Skin epidermis (tissue), 12 donors: ENCODE results near the gene HSD11B1.

Source experiments
- H3K27ac ChIP-seq, 21 experiments: fragments of 200-600 bp; sonication (generic) in 11 of 21; one replicate each; pipeline ENCODE4 v1.5.0; 2020; ENCODE audit warnings: mild to moderate bottlenecking in 3 of 21, inconsistent platforms in 2 of 21, moderate library complexity in 2 of 21
- H3K4me3 ChIP-seq, 7 experiments: fragments of 200-600 bp; sonication (generic) in 2 of 7; one replicate each; pipeline ENCODE4 v1.5.0; 2020; ENCODE audit warnings: inconsistent platforms in 2 of 7, mild to moderate bottlenecking in 2 of 7, moderate library complexity in 1 of 7

The HSD11B1 gene

DNA sequence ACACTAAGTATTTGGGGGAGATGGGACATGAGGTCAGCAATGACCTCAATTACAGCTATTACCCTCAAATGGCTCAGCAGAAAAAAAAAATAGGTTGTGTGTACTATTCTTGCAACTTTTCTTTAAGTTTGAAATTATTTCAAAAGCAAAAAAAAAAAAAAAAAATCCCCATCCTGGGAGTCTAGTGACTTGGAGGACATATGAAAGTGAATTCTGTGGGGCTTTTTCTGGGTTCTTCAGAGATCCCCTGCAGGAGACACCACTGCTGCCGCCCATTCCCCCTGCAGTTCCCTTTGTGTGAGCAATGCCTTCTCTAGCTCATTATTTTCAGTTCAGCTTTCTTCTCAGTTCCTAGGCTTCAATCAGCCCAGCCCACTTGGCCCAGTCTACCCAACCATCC lies 16.7 kb downstream of the HSD11B1 start:
- H3K27ac ChIP-seq, result peak overlapping the region in 2 of 21 experiments; percentile 34 to 57
- H3K4me3 ChIP-seq, result no peak overlapping the region

DNA sequence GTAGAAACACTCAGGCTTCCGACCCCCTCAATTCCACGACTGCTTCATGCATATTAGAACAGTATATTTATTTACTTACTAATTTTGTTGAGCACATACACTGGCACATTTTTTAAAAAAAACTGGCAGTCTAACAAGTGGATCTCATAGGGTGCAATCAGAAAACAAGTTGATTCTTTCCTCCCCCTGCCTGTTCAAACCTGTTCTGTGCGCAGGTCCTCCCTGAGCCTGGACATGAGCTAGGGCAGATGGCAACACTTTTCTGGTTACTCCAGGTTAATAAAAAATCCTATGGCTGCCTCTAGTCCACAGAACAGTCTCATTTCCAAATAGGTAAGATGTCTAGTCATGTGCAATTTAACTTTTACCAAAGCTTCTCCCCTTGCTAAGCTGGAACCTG lies 18.6 kb downstream of the HSD11B1 start:
- peak overlapping the region in 1 of 21 experiments; percentile 10 for H3K27ac ChIP-seq
- H3K4me3 ChIP-seq, result no peak overlapping the region

DNA sequence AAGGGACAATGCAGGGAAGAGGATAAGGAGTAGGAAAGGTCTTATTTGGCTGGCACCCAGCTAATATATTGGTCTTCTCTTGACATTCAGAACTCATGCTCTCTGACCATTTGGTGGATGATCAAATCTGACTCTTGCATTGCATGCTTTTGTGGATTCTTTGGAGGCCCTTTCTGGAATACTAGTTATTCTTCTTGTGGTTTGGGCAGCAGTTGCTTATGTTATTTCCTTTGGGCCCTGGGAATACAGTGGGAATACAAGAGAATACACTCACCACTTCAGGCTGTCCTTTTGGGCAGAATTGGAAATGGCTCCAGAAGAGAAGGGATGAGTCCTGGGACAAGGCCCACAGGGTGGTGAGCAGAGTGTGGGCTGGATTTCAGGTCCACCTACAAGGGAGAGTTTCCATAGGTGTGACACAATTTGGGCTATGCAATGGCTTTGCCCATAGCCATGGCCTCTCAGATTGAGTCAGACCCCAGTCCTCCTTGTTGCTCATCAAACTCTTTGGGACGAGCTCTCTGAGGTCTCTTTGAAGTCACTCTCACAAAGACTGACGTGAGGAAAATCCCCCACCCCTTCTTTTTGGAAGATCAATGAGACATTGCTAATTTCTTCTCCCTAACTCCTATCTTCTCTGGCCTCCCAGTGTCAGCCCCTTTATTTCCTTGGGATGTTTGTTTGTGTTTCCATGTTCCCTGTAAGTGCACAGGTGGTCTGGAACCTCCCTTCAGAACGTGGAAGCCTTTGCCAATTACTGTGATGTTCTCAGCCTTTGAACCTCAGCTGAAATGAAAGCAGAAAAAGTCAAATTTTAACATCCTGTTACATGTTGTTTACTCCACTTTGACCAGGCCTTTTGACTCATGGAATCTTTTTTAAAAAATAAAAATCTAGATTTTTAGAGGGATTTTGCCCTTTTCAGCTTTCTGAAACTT lies 19.4 kb downstream of the HSD11B1 start:
- H3K27ac ChIP-seq, result peak overlapping the region in 1 of 21 experiments; percentile 29
- no peak overlapping the region for H3K4me3 ChIP-seq

DNA sequence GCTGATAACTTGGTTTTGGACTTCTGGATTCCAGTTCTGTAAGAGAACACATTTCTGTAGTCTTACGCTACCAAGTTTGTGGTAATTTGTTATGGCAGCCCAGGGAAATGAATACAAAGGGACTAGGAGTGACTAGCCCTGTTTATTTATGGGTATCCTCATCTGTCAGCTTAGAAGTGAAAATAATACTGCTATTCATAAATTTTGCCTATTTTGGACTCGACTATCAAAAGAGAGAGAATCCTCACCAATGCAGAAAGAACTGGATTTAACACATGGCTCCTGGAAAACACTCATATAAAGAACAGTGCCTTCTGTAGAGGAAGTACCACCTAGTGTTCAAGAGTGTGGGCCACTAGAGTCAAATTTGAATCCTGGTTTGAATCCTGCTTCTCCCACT lies 22.6 kb downstream of the HSD11B1 start:
- Histone ChIP-seq H3K4me3 (no peak overlapping the region), H3K27ac (no peak overlapping the region)

DNA sequence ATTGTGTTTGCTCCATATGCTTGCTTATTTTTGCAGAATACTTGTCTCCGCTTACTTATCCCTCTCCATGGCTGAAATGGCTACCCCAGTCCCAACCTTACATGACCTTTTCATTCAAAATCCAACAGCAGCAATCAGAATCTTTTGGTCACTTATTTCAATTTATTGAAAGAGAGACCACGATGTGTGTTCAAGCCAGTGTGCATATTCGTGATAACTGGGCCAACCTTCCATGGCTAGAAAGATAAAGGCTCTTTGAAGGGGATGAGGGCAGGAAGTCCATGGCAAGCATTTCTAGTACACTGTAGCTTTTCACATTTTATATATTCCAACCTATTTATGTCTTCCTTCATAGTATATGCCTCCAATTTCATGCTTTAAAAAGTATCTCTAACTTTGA lies 23.1 kb downstream of the HSD11B1 start:
- Histone ChIP-seq H3K4me3 (no peak overlapping the region), H3K27ac (no peak overlapping the region)

DNA sequence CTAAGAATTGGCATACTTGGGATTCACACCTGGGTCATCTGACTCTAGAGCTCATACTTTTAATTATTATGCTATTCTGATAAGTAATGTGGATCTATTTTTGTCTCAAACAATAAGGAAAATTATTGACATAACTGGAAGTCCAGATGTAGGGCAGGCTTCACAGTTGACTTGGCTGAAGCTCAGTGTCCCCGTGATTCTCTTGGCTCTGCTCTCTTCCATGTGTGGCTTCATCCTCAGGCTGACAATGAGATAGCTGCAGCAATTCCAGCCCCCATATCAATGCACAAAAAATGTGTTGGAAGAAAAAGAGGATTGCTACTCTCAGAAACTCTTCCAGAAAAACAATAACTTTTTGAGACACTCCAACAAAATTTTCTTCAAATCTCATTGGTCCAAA lies 23.8 kb downstream of the HSD11B1 start:
- Histone ChIP-seq H3K27ac (no peak overlapping the region), H3K4me3 (no peak overlapping the region)

DNA sequence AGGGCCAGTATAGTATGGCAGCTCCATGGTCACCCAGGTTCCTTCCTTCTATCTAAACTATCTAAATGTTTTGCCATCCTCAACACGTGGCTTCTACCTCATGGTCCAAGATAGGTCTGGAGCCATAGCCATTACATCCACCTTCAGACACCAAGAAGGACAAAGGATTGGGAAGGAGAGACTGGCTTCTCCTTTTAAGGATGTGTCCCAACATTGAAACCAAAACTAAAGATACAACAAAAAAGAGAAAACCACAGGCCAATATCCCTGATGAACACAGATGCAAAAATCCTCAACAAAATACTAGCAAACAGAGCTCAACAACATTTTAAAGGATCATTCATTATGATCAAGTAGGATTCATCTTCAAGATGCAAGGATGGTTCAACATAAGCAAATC lies 24.8 kb downstream of the HSD11B1 start:
- H3K27ac ChIP-seq, result no peak overlapping the region
- H3K4me3 ChIP-seq, result no peak overlapping the region

DNA sequence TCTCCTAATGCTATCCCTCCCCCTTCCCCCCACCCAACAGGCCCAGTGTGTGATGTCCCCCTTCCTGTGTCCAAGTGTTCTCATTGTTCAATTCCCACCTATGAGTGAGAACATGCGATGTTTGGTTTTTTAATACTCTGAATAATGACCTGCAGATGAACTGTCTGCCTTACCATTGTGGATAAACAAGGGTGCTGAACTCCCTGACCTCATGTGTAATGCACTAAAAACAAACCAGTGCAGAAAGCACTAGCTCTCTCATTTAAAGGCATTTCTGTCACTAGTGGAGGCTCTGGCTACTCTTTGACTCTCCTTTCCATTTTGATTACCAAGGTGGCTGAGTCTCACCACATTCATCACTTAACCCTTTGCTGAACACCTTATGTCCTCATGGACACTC lies 28.1 kb downstream of the HSD11B1 start:
- H3K4me3 ChIP-seq, result no peak overlapping the region
- H3K27ac ChIP-seq, result no peak overlapping the region

DNA sequence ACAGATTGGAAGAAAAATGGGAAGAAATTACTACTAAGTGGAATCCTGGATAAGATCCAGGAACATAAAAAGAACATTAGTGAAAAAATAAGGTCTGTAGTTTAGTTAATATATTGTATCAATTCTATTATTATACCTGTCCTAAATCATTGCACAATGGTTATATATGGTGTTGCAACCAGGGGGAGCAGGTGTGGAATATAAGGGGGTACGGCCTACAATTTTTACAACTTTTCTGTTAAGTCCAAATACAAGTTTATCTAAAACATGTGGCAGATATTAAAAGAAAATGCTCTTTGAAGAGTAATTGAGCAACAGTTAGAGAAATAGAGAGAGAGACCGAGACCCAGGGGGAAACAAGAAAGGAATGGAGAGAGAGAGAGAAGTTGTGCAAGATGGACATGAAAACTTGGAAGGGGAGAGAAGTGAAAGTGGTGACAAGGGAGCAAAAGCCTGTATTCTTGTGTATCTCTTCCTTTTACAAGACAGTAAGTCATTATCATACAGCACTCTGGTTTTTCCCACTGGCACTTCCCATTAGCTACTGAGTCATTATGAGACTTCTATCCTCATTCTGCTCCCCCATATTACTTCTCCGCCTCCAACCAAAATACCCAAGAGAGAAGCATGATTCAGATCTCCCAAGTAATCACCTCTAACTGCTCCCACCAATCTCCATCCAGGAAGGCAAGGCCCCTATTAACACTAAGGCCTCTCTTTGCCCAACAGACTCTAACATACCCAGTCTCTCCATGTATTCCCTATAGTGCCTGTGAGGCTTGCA lies 29.0 kb downstream of the HSD11B1 start:
- no peak overlapping the region for H3K4me3 ChIP-seq
- peak overlapping the region in 1 of 21 experiments; percentile 10 for H3K27ac ChIP-seq

DNA sequence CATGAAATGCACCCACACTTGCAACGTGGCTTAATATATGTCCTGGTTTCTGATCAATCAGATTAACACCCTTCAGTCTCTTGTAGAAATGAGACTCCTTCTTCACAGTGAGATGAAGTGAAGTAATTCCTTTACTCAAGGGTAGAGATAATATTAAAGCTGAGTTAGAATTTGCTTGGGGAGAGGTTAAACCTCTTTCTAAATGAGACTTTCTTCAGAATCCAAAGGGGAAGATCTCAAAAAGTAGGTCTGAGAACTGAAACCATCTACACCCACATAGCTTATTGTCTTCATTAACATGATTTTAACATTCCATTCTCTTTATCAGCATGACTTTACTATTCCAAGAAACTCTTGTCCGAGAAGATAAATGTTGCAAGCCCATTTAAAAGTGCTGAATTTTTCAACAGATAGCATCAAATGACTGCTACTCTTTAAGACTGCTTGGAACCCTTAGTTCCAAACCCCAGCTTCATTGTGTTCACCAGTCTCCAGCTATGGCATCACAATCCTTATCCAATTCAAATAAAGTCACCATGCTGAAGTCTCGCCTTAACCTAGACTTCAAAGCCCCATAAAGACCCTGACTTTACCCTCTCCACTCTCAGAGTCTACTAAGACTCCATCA lies 32.0 kb downstream of the HSD11B1 start:
- no peak overlapping the region for H3K4me3 ChIP-seq
- H3K27ac ChIP-seq, result no peak overlapping the region

DNA sequence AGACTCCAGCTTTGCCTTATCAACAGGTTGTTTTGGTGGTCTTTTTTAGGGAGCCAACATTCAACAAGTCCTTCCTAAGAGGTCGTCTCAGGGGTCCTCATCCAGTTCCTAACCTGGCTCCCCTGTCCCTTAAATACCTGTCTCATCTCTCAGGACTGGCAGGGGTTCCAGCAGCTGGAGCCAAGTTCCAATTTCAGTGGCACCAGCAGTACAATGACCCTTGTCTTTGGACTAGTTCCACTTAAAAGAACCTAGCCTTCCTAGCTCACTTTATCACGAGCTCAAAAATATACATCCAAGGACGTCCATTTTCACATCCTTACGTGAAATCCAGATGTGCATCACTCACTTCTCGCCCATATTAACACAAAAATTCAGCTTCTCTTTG lies 32.5 kb downstream of the HSD11B1 start:
- Histone ChIP-seq H3K27ac (no peak overlapping the region), H3K4me3 (no peak overlapping the region)

DNA sequence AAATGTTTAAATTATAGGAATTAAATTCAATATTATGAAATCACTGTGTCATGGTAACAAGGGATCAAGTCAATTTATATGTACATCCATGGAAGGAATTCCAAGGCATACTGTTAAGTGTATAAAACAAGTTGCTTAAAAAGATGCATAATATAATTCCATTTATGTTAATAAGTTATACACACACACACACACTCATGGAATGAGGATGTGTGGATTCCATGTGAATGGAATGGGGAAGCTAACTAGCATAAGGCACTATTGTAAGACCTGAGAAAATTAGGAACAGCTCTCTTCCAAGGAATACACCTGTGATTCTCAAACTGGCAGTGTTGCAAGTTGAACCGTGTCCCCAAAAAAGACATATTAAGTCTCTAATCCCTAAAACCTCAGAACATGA lies 33.6 kb downstream of the HSD11B1 start:
- Histone ChIP-seq H3K27ac (no peak overlapping the region), H3K4me3 (no peak overlapping the region)

DNA sequence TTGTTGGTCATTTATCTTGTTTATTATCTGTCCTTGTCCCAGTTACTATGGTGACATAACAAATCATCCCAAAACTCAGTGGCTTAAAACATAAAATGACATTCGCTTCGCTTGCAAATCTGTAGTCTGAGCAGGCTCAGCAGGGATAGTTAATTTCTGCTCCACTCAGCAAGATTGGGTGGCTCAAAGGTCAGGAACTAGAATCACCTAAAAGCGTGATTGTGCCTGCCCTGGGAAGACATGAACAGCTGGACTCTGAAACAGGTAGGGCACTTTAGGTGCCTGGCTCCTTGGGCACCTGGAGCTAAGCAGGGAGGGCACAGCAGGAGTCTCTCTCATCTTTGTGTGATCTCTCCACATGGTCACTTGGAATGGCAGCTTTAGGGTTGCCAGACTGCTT lies 36.5 kb downstream of the HSD11B1 start:
- H3K27ac ChIP-seq, result no peak overlapping the region

DNA sequence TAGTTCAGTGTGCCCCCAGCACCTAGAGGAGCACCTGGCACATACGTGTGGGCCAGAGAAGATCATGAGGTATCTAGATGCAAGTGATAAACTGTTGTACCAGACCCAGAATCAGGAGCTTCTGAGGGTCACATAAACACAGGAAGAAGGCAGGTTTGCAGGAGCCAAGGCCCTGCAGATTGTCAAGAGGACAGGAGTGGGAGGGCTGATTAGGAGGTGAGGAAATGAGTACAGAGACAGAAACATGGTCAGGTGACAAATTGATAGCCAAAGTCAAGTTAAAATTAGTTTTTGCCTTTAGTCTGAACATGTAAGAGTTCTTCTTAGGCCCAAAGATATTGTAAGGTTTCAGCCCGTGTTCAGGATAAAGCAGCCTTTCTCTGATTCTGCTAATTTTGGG lies 37.2 kb downstream of the HSD11B1 start:
- H3K27ac ChIP-seq, result peak overlapping the region in 2 of 21 experiments; percentile 21 to 71
- no peak overlapping the region for H3K4me3 ChIP-seq

More for the DNA sequence above, 36.5 kb downstream of the HSD11B1 start:
- H3K4me3 ChIP-seq, result no peak overlapping the region

DNA sequence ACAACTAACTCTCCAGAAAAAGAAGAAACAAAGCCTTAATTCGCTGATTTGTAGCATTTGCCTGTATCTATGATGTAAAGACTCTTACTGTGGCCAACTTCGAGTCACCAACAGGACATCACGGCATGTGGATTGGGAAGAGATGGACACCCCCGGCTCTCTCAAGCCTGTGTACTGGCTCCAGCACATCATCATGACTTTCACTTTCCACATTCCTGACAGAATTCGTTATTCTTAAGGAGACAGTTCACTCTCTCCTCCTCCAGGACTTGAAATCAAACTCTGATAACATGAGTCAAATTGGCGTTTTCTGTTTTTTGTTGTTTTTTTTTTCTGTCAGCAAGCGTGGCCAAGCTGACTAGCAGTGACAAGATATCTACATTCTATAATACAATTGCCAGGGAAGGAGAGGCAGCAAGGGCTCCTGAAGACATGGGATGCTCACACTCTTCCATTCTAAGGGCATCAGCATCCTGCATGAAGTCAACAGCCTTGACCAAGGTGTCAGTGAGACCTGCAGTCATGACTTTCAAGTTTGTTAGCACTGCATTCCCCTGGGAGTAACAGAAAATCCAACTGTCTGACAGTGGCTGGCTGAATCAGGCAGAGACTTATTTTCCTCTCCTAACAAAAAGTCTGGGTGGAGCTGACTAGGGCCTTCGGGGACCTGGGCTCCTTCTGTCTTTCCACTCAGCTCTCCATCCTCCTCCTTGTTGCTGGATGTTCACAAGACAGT lies 37.9 kb downstream of the HSD11B1 start:
- H3K4me3 ChIP-seq, result no peak overlapping the region
- peak overlapping the region in 2 of 21 experiments; percentile 10 to 71 for H3K27ac ChIP-seq

DNA sequence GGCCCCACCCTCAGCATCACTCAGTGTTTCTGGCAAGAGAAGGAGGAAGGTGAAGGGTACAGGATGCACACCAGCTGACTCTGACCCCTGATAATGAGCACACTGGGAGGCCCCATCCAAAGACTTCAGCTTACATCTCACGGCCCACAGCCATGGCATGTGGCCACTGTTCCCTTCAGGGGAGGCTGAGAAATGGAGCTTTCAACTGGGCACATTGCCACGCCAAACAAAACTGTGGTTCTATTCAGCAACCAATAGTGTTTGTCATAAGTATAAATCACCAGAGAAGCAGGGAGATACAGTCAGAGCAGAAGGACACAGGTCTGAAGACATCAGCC lies 38.5 kb downstream of the HSD11B1 start:
- peak overlapping the region in 2 of 21 experiments; percentile 8 to 10 for H3K27ac ChIP-seq

DNA sequence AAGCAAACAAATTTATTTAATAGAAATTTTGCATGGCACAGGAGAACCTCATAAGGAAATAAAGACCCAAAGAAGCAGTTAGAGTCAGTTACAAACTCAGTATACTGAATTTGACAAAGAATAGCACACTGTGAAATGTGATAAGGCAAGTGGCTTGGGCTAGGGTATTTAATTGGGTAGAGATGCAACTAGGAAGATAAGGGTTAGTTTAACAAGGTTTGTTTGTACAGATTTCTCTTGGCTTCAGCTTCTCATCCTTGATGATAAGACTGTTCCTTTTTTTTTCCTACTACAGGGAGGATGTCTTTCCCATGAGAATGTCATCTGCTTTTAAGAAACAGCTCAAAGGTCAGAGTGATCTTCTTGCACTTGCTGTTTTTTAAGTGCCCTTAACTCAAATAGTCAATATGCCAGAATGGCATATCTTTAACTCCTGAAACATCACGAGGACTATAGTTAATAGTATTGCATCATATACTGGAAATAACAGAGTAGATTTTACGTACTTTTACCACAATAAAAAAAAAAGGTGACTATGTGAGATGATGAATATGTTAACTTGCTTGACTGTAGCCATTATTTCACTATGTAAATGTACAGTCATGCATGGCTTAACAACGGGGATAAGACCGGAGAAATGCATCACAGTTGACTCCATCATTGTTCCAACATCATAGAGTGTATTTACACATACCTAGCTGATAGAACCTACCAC lies 42.0 kb downstream of the HSD11B1 start:
- H3K4me3 ChIP-seq, result no peak overlapping the region

More for the DNA sequence above, 38.5 kb downstream of the HSD11B1 start:
- H3K4me3 ChIP-seq, result no peak overlapping the region

DNA sequence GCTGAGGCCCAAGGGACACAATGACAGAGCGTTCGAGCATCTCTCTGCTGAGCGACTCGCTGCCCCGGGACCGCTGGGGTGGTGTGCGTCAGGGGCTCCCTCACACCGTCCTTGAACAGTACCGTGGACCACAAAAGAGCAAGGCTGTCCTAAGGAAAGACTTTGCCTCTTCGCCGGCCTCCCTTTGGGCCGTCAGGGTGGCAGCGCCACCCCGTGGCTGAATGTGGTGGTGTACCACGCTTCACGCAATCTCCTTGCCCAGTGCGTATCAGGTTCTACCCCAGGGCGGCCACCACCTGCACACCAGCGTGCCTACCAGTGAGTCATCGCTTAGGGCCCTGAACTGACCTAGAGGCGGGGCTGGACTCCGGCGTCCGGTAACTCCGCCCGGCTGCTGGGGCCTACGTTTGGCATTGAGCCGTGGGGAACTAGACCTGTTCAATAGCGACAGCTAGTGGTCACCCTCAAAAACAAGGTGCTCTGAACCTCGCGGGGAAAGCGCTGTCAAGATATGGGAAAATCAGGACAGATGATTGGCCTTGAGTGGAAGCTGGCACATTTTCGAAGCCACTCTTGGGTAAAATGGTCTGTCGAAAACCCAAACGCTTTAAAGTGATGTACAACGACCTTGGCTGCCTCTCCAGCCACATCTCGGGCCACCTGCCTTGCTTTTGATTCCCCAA lies 43.1 kb downstream of the HSD11B1 start:
- H3K4me3 ChIP-seq, result peak overlapping the region; percentile 0 to 34 (median 19)
- peak overlapping the region in 12 of 21 experiments; percentile 9 to 83 (median 44) for H3K27ac ChIP-seq

More for the DNA sequence above, 42.0 kb downstream of the HSD11B1 start:
- H3K27ac ChIP-seq, result peak overlapping the region in 1 of 21 experiments; percentile 31
